HepG2 (cell line): ENCODE measurements around the gene ARFGAP3. TPM values are rescaled to one million over a fixed set of nuclear protein-coding genes. Genes with fewer than 3 reads are reported as not detected.

Experiments used
- ATF1 ChIP-seq: IDR thresholded peaks from 2 replicates; pipeline ENCODE4 v1.6.1; 2016; ENCODE audit warnings: mild to moderate bottlenecking, control low read depth
- ERF ChIP-seq: IDR thresholded peaks from 2 replicates; pipeline ENCODE4 v1.6.1; 2018; ENCODE audit warnings: missing biosample characterization, missing genetic modification reagents
- PCBP2 ChIP-seq: fragments of 200-400 bp; formaldehyde crosslinking; optimal IDR thresholded peaks from 2 replicates; pipeline ENCODE3; 2018; ENCODE audit warnings: low read length, low read depth; ENCODE audit not compliant: poor library complexity, severe bottlenecking
- RXRB ChIP-seq: IDR thresholded peaks from 2 replicates; pipeline ENCODE4 v1.6.1; 2016; ENCODE audit warnings: borderline replicate concordance, missing genetic modification reagents, missing compliant biosample characterization
- ZBTB7A ChIP-seq: sonication (generic); formaldehyde crosslinking; IDR thresholded peaks from 2 replicates; pipeline ENCODE4 v1.8.0; 2022; ENCODE audit warnings: mild to moderate bottlenecking, missing genetic modification reagents
- ZNF766 ChIP-seq: sonication (generic); formaldehyde crosslinking; IDR thresholded peaks from 2 replicates; pipeline ENCODE4 v1.5.0; 2020; ENCODE audit warnings: missing genetic modification reagents, borderline replicate concordance
- ZNF788 ChIP-seq: sonication (generic); formaldehyde crosslinking; IDR thresholded peaks from 2 replicates; pipeline ENCODE4 v1.5.0; 2020; ENCODE audit warnings: mild to moderate bottlenecking, missing genetic modification reagents, borderline replicate concordance
- ZNF850 ChIP-seq: sonication (generic); formaldehyde crosslinking; conservative IDR thresholded peaks from 2 replicates; pipeline ENCODE4 v1.9.0; 2021; ENCODE audit warnings: mild to moderate bottlenecking, missing genetic modification reagents
- polyA plus RNA-seq, 8 experiments: library from polyadenylated mRNA; depleted of rRNA in 3 of 8; stranded (reverse) in 7 of 8; unstranded in 1 of 8; fragments of >200 nt; fragmentation: Illumina TruSeq in 4 of 8; extraction: Trizol in 4 of 8; gene quantifications; 2 replicates each; pipeline versions ENCODE4 v1.2.1 to v1.2.3, GENCODE V29; 2011 to 2016; ENCODE audit warnings: low read depth in 4 of 8, missing spikeins in 1 of 8, mixed read lengths in 1 of 8; ENCODE audit not compliant: insufficient read depth in 1 of 8
- total RNA-seq, 5 experiments: library from RNA; depleted of rRNA; stranded (reverse); fragments of >200 nt; fragmentation: Illumina TruSeq; extraction: Trizol; gene quantifications; 2 replicates each; pipeline ENCODE4 v1.2.3, GENCODE V29; 2016; ENCODE audit warnings: low read depth in 1 of 5
- TF ChIP-seq, protein P1 (sequence below): fragments of 450-650 bp; IDR thresholded peaks from 2 replicates; pipeline ENCODE4 v1.6.1; 2017; ENCODE audit warnings: mild to moderate bottlenecking
- TF ChIP-seq, protein P2 (sequence below): IDR thresholded peaks from 2 replicates; pipeline ENCODE4 v1.6.1; 2016; ENCODE audit warnings: mild to moderate bottlenecking
- TF ChIP-seq, protein P3 (sequence below), 2 experiments: sonication (generic) in 1 of 2; formaldehyde crosslinking in 1 of 2; IDR thresholded peaks; 2 replicates each; pipeline versions ENCODE4 v1.6.1 to v1.9.0; 2014 to 2022; ENCODE audit warnings: antibody characterized with exemption in 1 of 2, borderline replicate concordance in 1 of 2, inconsistent platforms in 1 of 2, low read depth in 1 of 2, missing genetic modification reagents in 1 of 2
- TF ChIP-seq, protein P4 (sequence below): IDR thresholded peaks from 2 replicates; pipeline ENCODE4 v1.6.1; 2016; ENCODE audit warnings: control low read depth

Gene ARFGAP3
- total and polyA plus RNA-seq, 2 of the 13 experiments (the other 11 are each of a cell fraction or from before 2014, with no cell fraction given) = 41.7 to 61.6 TPM

DNA sequence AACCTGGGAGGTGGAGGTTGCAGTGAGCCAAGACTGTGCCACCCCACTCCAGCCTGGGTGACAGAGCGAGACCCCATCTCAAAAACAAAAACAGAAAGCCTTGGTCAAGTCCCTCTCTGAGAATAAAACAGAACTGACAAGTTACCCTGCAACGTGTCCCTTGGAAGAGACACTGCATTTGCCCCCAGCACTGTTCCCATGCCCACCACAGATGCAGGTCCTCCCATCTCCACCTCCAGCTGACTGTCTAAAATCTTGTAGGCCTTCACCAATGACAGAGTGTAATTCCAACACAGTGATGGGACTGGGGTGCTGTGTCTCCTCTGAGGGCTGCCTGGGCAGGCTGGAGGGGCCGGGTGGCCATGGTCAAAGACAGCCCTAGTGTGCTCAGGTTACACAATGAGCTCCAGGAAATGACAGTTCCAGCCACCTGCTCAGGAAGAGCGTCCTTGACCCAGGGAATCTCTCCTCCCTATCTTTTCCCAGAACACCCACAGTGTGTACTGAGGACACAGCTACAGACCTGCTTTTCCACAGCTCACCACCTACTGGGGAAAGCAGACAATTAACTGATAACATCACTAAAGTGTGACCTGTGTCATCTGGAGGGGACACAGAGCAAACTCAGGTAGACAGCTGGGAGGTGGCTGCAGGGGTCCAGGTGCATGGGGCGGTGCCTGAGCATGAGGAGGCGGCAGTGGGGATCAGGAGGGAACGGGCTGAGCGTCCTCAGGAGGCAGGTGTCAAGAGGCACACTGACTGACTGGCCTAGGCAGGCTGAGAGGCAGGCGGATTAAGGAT lies 56.4 kb downstream of the ARFGAP3 start (continued):
- TF ChIP-seq, protein P1, sequence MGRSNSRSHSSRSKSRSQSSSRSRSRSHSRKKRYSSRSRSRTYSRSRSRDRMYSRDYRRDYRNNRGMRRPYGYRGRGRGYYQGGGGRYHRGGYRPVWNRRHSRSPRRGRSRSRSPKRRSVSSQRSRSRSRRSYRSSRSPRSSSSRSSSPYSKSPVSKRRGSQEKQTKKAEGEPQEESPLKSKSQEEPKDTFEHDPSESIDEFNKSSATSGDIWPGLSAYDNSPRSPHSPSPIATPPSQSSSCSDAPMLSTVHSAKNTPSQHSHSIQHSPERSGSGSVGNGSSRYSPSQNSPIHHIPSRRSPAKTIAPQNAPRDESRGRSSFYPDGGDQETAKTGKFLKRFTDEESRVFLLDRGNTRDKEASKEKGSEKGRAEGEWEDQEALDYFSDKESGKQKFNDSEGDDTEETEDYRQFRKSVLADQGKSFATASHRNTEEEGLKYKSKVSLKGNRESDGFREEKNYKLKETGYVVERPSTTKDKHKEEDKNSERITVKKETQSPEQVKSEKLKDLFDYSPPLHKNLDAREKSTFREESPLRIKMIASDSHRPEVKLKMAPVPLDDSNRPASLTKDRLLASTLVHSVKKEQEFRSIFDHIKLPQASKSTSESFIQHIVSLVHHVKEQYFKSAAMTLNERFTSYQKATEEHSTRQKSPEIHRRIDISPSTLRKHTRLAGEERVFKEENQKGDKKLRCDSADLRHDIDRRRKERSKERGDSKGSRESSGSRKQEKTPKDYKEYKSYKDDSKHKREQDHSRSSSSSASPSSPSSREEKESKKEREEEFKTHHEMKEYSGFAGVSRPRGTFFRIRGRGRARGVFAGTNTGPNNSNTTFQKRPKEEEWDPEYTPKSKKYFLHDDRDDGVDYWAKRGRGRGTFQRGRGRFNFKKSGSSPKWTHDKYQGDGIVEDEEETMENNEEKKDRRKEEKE = no peak
- TF ChIP-seq RXRB = peak; percentile 99
- no peak for TF ChIP-seq ZNF850 (CRISPR knock-in tag)
- peak; percentile 55; the same call in 1 of the 2 replicates for TF ChIP-seq ZBTB7A (CRISPR knock-in tag)
- TF ChIP-seq, protein P2, sequence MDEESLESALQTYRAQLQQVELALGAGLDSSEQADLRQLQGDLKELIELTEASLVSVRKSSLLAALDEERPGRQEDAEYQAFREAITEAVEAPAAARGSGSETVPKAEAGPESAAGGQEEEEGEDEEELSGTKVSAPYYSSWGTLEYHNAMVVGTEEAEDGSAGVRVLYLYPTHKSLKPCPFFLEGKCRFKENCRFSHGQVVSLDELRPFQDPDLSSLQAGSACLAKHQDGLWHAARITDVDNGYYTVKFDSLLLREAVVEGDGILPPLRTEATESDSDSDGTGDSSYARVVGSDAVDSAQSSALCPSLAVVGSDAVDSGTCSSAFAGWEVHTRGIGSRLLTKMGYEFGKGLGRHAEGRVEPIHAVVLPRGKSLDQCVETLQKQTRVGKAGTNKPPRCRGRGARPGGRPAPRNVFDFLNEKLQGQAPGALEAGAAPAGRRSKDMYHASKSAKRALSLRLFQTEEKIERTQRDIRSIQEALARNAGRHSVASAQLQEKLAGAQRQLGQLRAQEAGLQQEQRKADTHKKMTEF (CRISPR knock-in tag) = peak; percentile 99
- TF ChIP-seq ERF (CRISPR knock-in tag) = peak; percentile 98
- TF ChIP-seq, protein P3, sequence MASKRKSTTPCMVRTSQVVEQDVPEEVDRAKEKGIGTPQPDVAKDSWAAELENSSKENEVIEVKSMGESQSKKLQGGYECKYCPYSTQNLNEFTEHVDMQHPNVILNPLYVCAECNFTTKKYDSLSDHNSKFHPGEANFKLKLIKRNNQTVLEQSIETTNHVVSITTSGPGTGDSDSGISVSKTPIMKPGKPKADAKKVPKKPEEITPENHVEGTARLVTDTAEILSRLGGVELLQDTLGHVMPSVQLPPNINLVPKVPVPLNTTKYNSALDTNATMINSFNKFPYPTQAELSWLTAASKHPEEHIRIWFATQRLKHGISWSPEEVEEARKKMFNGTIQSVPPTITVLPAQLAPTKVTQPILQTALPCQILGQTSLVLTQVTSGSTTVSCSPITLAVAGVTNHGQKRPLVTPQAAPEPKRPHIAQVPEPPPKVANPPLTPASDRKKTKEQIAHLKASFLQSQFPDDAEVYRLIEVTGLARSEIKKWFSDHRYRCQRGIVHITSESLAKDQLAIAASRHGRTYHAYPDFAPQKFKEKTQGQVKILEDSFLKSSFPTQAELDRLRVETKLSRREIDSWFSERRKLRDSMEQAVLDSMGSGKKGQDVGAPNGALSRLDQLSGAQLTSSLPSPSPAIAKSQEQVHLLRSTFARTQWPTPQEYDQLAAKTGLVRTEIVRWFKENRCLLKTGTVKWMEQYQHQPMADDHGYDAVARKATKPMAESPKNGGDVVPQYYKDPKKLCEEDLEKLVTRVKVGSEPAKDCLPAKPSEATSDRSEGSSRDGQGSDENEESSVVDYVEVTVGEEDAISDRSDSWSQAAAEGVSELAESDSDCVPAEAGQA (IDR thresholded peaks at IDR 0.05; ENCODE audit: low read depth) = peak; percentile 74
- TF ChIP-seq, protein P3 (CRISPR knock-in tag; IDR thresholded peaks at IDR 0.05; ENCODE audit: borderline replicate concordance) = no peak
- TF ChIP-seq, protein P4, sequence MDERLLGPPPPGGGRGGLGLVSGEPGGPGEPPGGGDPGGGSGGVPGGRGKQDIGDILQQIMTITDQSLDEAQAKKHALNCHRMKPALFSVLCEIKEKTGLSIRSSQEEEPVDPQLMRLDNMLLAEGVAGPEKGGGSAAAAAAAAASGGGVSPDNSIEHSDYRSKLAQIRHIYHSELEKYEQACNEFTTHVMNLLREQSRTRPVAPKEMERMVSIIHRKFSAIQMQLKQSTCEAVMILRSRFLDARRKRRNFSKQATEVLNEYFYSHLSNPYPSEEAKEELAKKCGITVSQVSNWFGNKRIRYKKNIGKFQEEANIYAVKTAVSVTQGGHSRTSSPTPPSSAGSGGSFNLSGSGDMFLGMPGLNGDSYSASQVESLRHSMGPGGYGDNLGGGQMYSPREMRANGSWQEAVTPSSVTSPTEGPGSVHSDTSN (CRISPR knock-in tag) = no peak; the same call in 1 of the 2 replicates
- peak; percentile 91; the same call in 1 of the 2 replicates for TF ChIP-seq ZNF788
- no peak for TF ChIP-seq PCBP2
- no peak for TF ChIP-seq ZNF766 (CRISPR knock-in tag)
- TF ChIP-seq ATF1 = peak; percentile 98
